GM23248 (cell line): ENCODE results near the gene CEACAM19. TPM values are rescaled to one million over a fixed set of nuclear protein-coding genes. Genes with fewer than 3 reads are reported as not detected.
"Not testable (repeated sequence)": the region's sequence is repeated elsewhere in the genome, so short reads cannot be mapped to it uniquely, and the experiment has no call there.

Experiments used
- DNase-seq: peaks from one replicate; pipeline ENCODE4 v3.0.0-alpha.2; 2015
- H2AFZ ChIP-seq: fragments of 200-600 bp; sonication (generic); 2 replicates; pipeline ENCODE4 v1.6.1; 2016; ENCODE audit warnings: antibody characterized with exemption
- H3F3A ChIP-seq: fragments of 200-600 bp; sonication (generic); 2 replicates; pipeline ENCODE4 v1.6.1; 2016; ENCODE audit warnings: mild to moderate bottlenecking, antibody characterized with exemption, mixed run types; ENCODE audit not compliant: insufficient read depth
- H3K27ac ChIP-seq: fragments of 200-600 bp; sonication (generic); 2 replicates; pipeline ENCODE4 v1.5.1; 2016; ENCODE audit warnings: mild to moderate bottlenecking
- H3K27me3 ChIP-seq: fragments of 200-600 bp; sonication (generic); replicated peaks from 2 replicates; pipeline ENCODE4 v1.6.1; 2016; ENCODE audit warnings: mild to moderate bottlenecking; ENCODE audit not compliant: insufficient read depth
- H3K36me3 ChIP-seq: fragments of 200-600 bp; sonication (generic); 2 replicates; pipeline ENCODE4 v1.6.1; 2016; ENCODE audit warnings: low read depth, mild to moderate bottlenecking
- H3K4me1 ChIP-seq: fragments of 200-600 bp; sonication (generic); 2 replicates; pipeline ENCODE4 v1.6.1; 2016; ENCODE audit warnings: mild to moderate bottlenecking; ENCODE audit not compliant: insufficient read depth
- H3K4me2 ChIP-seq: fragments of 200-600 bp; sonication (generic); one replicate; pipeline ENCODE4 v1.6.1; 2016; ENCODE audit warnings: mild to moderate bottlenecking; ENCODE audit not compliant: unreplicated experiment
- H3K4me3 ChIP-seq: fragments of 200-600 bp; sonication (generic); 2 replicates; pipeline ENCODE4 v1.5.1; 2016; ENCODE audit warnings: mild to moderate bottlenecking
- H3K79me2 ChIP-seq: fragments of 200-600 bp; sonication (generic); 2 replicates; pipeline ENCODE4 v1.6.1; 2016; ENCODE audit warnings: mild to moderate bottlenecking; ENCODE audit not compliant: insufficient read depth
- H3K9ac ChIP-seq: fragments of 200-600 bp; sonication (generic); 2 replicates; pipeline ENCODE4 v1.6.1; 2016; ENCODE audit warnings: mild to moderate bottlenecking
- H3K9me2 ChIP-seq: fragments of 200-600 bp; sonication (generic); 2 replicates; pipeline ENCODE4 v1.6.1; 2016; ENCODE audit warnings: mixed run types, mild to moderate bottlenecking, moderate library complexity; ENCODE audit not compliant: insufficient read depth
- H3K9me3 ChIP-seq: fragments of 200-600 bp; sonication (generic); one replicate; pipeline ENCODE4 v1.6.1; 2017; ENCODE audit warnings: low read depth
- H4K20me1 ChIP-seq: fragments of 200-600 bp; sonication (generic); 2 replicates; pipeline ENCODE4 v1.6.0; 2016; ENCODE audit not compliant: insufficient read depth
- EZH2 ChIP-seq: fragments of 200-600 bp; sonication (generic); IDR thresholded peaks from 2 replicates; pipeline ENCODE4 v1.6.1; 2018; ENCODE audit warnings: antibody characterized with exemption, mild to moderate bottlenecking; ENCODE audit not compliant: insufficient read depth, poor library complexity, severe bottlenecking
- EZH2phosphoT487 ChIP-seq: fragments of 200-600 bp; sonication (generic); IDR thresholded peaks from 2 replicates; pipeline ENCODE4 v1.6.1; 2018; ENCODE audit warnings: antibody characterized with exemption, moderate library complexity, mild to moderate bottlenecking, low read depth; ENCODE audit not compliant: insufficient read depth
- WGBS, 2 experiments: methylation state at CpG; one replicate each; pipeline ENCODE4 v1.1.6; 2015 to 2017; ENCODE audit warnings: low lambda C conversion rate in 2 of 2, low coverage in 1 of 2; ENCODE audit errors: missing lambda C conversion rate in 2 of 2; 5-methylcytosine and 5-hydroxymethylcytosine counted together
- in situ Hi-C: fragments of 300-500 bp; cut with MboI; formaldehyde crosslinking; loops from 2 replicates; pipeline ENCODE4 v1.15.0; 2020
- polyA plus RNA-seq: library from polyadenylated mRNA; unstranded; fragments of >200 nt; fragmentation: Nextera tagmentation; extraction: Ambion mirVana; gene quantifications from 2 replicates; pipeline ENCODE4 v1.2.1, GENCODE V29; 2016
- total RNA-seq: library from RNA; depleted of rRNA; stranded (reverse); fragments of >200 nt; shearing (Covaris generic); gene quantifications from 2 replicates; pipeline ENCODE4 v1.2.3, GENCODE V29; 2014

Gene CEACAM19
- total and polyA plus RNA-seq, 2 experiments from 2014 or later: 1.7 to 1.9 TPM

DNA sequence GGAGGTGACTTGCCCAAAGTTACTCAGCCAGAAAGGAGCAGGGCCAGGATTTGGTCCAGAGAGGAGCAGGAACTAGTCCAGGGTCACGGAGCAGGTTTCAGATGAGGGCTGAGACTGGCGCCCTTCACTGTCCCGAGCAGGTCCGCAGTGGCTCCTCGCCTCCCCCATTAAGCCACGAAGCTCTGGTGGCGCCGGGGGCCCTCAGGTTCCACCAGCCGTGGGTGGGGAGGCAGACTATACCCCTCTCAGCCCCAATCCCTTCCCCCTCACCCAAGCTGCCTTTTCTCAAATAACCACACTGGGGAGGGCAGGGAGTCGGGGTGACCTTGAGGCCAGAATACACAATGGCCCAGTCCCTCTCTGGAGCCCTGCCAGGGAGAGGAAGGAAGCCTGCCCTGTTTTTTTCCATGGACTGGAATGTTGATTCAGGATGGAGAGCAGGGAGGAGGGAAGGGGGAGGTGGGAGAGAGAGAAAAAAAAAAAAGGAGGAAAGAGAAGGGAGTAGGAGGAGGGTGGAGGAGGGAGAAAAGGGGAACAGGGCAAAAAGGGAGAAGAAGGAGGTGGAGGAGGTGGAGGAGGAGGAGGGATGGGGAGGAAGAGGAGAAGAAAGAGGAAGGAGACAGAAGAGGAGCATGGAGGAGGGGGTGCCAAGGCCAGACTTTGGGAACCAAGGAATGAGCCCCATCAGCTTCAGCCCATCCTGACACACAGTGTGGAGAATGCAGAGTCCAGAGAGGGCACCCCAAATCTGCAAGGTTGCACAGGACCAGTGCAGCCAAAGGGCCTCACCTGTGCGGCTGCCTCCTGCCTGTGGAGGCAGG is 47.4 kb downstream of the CEACAM19 start:
- no peak overlapping the region for H3K9ac ChIP-seq
- no peak overlapping the region for H3K4me2 ChIP-seq

DNA sequence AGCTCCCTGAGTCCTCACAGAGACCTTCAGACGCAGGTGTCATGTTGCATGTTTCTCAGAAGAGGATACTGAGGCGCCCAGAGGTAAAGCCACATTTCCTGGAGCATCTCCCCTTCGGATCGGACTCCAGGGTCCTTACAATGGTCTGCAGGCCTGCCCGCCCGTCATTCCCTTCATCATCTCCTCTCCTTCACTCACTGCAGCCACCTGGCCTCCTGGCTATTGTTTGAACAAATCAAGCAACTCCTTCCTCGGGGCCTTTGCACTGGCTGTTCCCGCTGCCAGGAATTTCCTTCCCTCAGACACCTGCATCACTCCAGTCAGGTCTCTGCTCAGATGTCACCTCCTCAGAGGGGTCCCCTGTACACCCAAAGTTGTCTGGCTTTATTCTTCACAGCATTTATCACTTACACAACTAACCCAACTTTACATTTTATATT is 48.0 kb downstream of the CEACAM19 start:
- Histone ChIP-seq H3K9me3 (no peaks in the 10 kb centered on the region), H3K4me3 (no peak overlapping the region), H3K4me2 (no peak overlapping the region), H3K27me3 (no peaks in the 10 kb centered on the region), H3K9me2 (no peaks in the 10 kb centered on the region), H3K4me1 (peaks cover 13% of the 10 kb centered on the region), H3K27ac (no peak overlapping the region), H3K36me3 (no peaks in the 10 kb centered on the region), H2AFZ (no peak overlapping the region), H3K79me2 (no peaks in the 10 kb centered on the region), H4K20me1 (no peaks in the 10 kb centered on the region), H3K9ac (no peak overlapping the region), H3F3A (no peaks in the 10 kb centered on the region)
- no peak for TF ChIP-seq EZH2
- no peak for TF ChIP-seq EZH2phosphoT487
- WGBS, 2 experiments: 86 to 88% methylated on average over 8 of the region's 8 CpGs
- no peak for DNase-seq
- in situ Hi-C loops: no loop called here

More for the DNA sequence above, 47.4 kb downstream of the CEACAM19 start:
- TF ChIP-seq EZH2 (no peak), EZH2phosphoT487 (no peak)
- Histone ChIP-seq H4K20me1 (no peaks in the 10 kb centered on the region), H3K36me3 (no peaks in the 10 kb centered on the region), H3K27me3 (no peaks in the 10 kb centered on the region), H3K9me2 (no peaks in the 10 kb centered on the region), H3K4me3 (no peak overlapping the region), H2AFZ (peak overlapping the region; percentile 70), H3F3A (no peaks in the 10 kb centered on the region), H3K27ac (no peak overlapping the region), H3K9me3 (no peaks in the 10 kb centered on the region), H3K79me2 (no peaks in the 10 kb centered on the region), H3K4me1 (peaks cover 10% of the 10 kb centered on the region; the same call in 1 of the 2 replicates)
- WGBS, 2 experiments: 46 to 50% methylated on average over 10 to 11 of the region's 11 CpGs
- no peak for DNase-seq
- in situ Hi-C loops: no loop called here

DNA sequence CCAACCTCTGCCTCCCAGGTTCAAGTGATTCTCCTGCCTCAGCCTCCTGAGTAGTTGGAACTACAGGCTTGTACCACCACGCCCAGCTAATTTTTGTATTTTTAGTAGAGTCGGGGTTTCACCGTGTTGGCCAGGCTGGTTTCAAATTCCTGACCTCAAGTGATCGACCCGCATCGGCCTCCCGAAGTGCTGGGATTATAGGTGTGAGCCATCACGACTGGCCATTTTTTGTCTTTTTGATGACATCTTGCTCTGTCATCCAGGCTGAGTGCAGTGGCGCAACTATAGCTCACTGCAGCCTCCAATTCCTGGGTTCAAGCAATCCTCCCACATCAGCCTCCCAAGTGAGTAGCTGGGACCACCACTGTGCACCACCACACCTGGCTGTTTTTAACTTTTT is 49.1 kb downstream of the CEACAM19 start:
- H3K4me2 ChIP-seq, H3K9me3 ChIP-seq, H3K27me3 ChIP-seq, H4K20me1 ChIP-seq, H3K9ac ChIP-seq, H3K36me3 ChIP-seq, H3K4me3 ChIP-seq, H2AFZ ChIP-seq, DNase-seq, H3F3A ChIP-seq, H3K79me2 ChIP-seq, H3K27ac ChIP-seq, H3K9me2 ChIP-seq: not testable (repeated sequence)
- 95 to 96% methylated on average over 9 of the region's 9 CpGs for WGBS, 2 experiments
- in situ Hi-C loops: loop anchor here (5.0 kb wide), 1 partner anchor 47 kb away; no protein-coding TSS in a partner anchor
- peaks cover 21% of the 10 kb centered on the region for H3K4me1 ChIP-seq

DNA sequence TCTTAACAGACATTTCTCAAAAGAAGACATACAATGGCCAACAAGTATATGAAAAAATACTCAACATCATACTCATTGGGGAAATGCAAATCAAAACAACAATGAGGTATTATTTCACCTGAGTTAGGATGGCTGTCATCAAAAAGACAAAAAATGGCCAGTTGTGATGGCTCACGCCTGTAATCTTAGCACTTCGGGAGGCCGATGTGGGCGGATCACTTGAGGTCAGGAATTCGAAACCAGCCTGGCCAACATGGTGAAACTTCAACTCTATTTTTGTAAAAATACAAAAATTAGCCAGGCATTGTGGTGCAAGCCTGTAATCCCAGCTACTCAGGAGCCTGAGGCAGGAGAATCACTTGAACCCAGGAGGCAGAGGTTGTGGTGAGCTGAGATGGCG is 49.7 kb downstream of the CEACAM19 start:
- Histone ChIP-seq H3F3A (no peaks in the 10 kb centered on the region), H3K27ac (no peak overlapping the region), H3K4me1 (peaks cover 21% of the 10 kb centered on the region), H3K9ac (no peak overlapping the region), H3K27me3 (no peaks in the 10 kb centered on the region), H3K9me3 (no peaks in the 10 kb centered on the region), H2AFZ (no peak overlapping the region), H4K20me1 (no peaks in the 10 kb centered on the region), H3K4me2 (no peak overlapping the region), H3K36me3 (no peaks in the 10 kb centered on the region), H3K4me3 (no peak overlapping the region), H3K9me2 (no peaks in the 10 kb centered on the region), H3K79me2 (no peaks in the 10 kb centered on the region)
- DNase-seq: no peak
- in situ Hi-C loops: loop anchor here (5.0 kb wide), 1 partner anchor 46 kb away; no protein-coding TSS in a partner anchor
- TF ChIP-seq EZH2 (no peak), EZH2phosphoT487 (no peak)
- 92 to 93% methylated on average over 6 of the region's 6 CpGs for WGBS, 2 experiments

DNA sequence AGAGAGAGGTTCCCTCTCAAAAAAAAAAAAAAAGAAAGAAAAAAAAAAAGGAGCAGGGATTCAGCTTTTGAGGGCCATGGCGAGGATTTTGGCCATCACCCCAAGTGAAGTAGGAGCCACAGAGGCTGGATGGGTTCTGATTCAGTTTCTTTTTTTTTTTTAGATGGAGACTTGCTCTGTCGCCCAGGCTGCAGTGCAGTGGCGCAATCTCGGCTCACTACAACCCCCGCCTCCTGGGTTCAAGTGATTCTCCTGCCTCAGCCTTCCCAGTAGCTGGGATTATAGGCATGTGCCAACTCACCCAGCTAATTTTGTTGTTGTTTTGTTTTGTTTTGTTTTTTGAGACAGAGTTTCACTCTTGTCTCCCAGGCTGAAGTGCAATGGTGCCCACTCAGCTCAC is 50.1 kb downstream of the CEACAM19 start:
- not testable (repeated sequence) for H3K79me2 ChIP-seq, DNase-seq, H3K9me2 ChIP-seq, H3K27me3 ChIP-seq, H3K27ac ChIP-seq, H3K4me2 ChIP-seq, H3K36me3 ChIP-seq, H3K4me3 ChIP-seq, H2AFZ ChIP-seq, H4K20me1 ChIP-seq, H3F3A ChIP-seq, H3K9me3 ChIP-seq, H3K9ac ChIP-seq
- H3K4me1 ChIP-seq: peaks cover 21% of the 10 kb centered on the region
- 70 to 75% methylated on average over 5 of the region's 5 CpGs for WGBS, 2 experiments
- in situ Hi-C loops: loop anchor here (5.0 kb wide), 1 partner anchor 46 kb away; no protein-coding TSS in a partner anchor
